K562 (cell line): ENCODE results near the gene SFPQ. TPM values are rescaled to one million over a fixed set of nuclear protein-coding genes. Genes with fewer than 3 reads are reported as not detected.

ENCODE experiments used
- DNMT1 ChIP-seq: fragments of 450-650 bp; IDR thresholded peaks from 2 replicates; pipeline ENCODE4 v1.6.1; 2016; ENCODE audit warnings: antibody characterized with exemption, mild to moderate bottlenecking
- HDAC2 ChIP-seq: fragments of 450-650 bp; IDR thresholded peaks from 2 replicates; pipeline ENCODE4 v1.6.1; 2016; ENCODE audit warnings: mild to moderate bottlenecking
- HDGF ChIP-seq: fragments of 450-650 bp; IDR thresholded peaks from 2 replicates; pipeline ENCODE4 v1.6.1; 2016
- MAZ ChIP-seq, 2 experiments: fragments of 450-650 bp in 1 of 2; sonication (generic) in 1 of 2; formaldehyde crosslinking; IDR thresholded peaks in 1 of 2; conservative IDR thresholded peaks in 1 of 2; 2 replicates each; pipeline versions ENCODE4 v1.4.0 to v1.5.0; 2020; ENCODE audit warnings: mild to moderate bottlenecking in 1 of 2, missing genetic modification reagents in 1 of 2
- NCOA2 ChIP-seq, 2 experiments: fragments of 450-650 bp; IDR thresholded peaks; 2 replicates each; pipeline ENCODE4 v1.6.1; 2018; ENCODE audit warnings: mild to moderate bottlenecking in 2 of 2, moderate library complexity in 1 of 2; ENCODE audit not compliant: partially characterized antibody in 2 of 2
- NR1H2 ChIP-seq: sonication (generic); formaldehyde crosslinking; IDR thresholded peaks from 2 replicates; pipeline ENCODE4 v1.4.0; 2020; ENCODE audit warnings: mild to moderate bottlenecking, missing genetic modification reagents
- PRPF4 ChIP-seq: fragments of 200-400 bp; formaldehyde crosslinking; IDR thresholded peaks from one replicate; pipeline ENCODE4 v1.6.1; 2017; ENCODE audit warnings: low read length, low read depth, mild to moderate bottlenecking; ENCODE audit not compliant: insufficient read depth, poor library complexity, severe bottlenecking
- SMARCA5 ChIP-seq: fragments of 450-650 bp; IDR thresholded peaks from 2 replicates; pipeline ENCODE4 v1.6.1; 2016
- TFAM ChIP-seq: fragments of 250-450 bp; sonication (Bioruptor Pico); conservative IDR thresholded peaks from 2 replicates; pipeline ENCODE4 v1.5.0; 2021; ENCODE audit warnings: mild to moderate bottlenecking, moderate library complexity
- XRCC4 ChIP-seq: IDR thresholded peaks from one replicate; pipeline ENCODE4 v1.6.1; 2011; ENCODE audit not compliant: insufficient read depth, insufficient read length; ENCODE audit errors: extremely low read depth
- YBX1 ChIP-seq: fragments of 450-650 bp; IDR thresholded peaks from 2 replicates; pipeline ENCODE4 v1.7.1; 2016; ENCODE audit warnings: mild to moderate bottlenecking
- ZNF263 ChIP-seq: sonication (generic); formaldehyde crosslinking; IDR thresholded peaks from 2 replicates; pipeline ENCODE4 v1.8.0; 2022; ENCODE audit warnings: mild to moderate bottlenecking, missing genetic modification reagents, borderline replicate concordance
- polyA plus RNA-seq, 8 experiments: library from polyadenylated mRNA; depleted of rRNA in 4 of 8; stranded (reverse) in 5 of 8; unstranded in 3 of 8; fragments of >200 nt; fragmentation: Nextera tagmentation in 2 of 8; fragmentation: Illumina TruSeq in 1 of 8; extraction: Ambion mirVana in 2 of 8; extraction: Trizol in 1 of 8; gene quantifications; 2 replicates each; pipeline versions ENCODE4 v1.2.1 to v1.2.3, GENCODE V29; 2011 to 2014; ENCODE audit warnings: inconsistent platforms in 1 of 8, missing spikeins in 1 of 8
- total RNA-seq, 7 experiments: library from RNA; depleted of rRNA in 6 of 7; stranded (reverse); fragments of >200 nt in 6 of 7; fragmentation: Illumina TruSeq in 2 of 7; extraction: Trizol in 2 of 7; gene quantifications; 2 replicates each; pipeline versions ENCODE4 v1.2.1 to v1.2.3, GENCODE V29; 2011 to 2021; ENCODE audit warnings: low replicate concordance in 1 of 7
- TF ChIP-seq, protein P1 (sequence below): fragments of 250-450 bp; sonication (Bioruptor Pico); IDR thresholded peaks from 2 replicates; pipeline ENCODE4 v1.4.0; 2020; ENCODE audit warnings: mild to moderate bottlenecking, moderate library complexity, borderline replicate concordance
- TF ChIP-seq, protein P2 (sequence below): fragments of 250-450 bp; sonication (Bioruptor Pico); IDR thresholded peaks from 2 replicates; pipeline ENCODE4 v1.8.0; 2021; ENCODE audit warnings: moderate library complexity, mild to moderate bottlenecking, inconsistent platforms
- TF ChIP-seq, protein P3 (sequence below): fragments of 250-450 bp; sonication (Bioruptor Pico); IDR thresholded peaks from 2 replicates; pipeline ENCODE4 v1.9.0; 2021; ENCODE audit warnings: mild to moderate bottlenecking
- TF ChIP-seq, protein P4 (sequence below): sonication (generic); formaldehyde crosslinking; IDR thresholded peaks from 2 replicates; pipeline ENCODE4 v1.8.1; 2022; ENCODE audit warnings: missing genetic modification reagents
- TF ChIP-seq, protein P5 (sequence below): IDR thresholded peaks from 2 replicates; pipeline ENCODE4 v1.6.1; 2011; ENCODE audit warnings: borderline replicate concordance, low read depth, mild to moderate bottlenecking, moderate library complexity, low read length; ENCODE audit not compliant: insufficient read depth, poor library complexity, severe bottlenecking
- TF ChIP-seq, protein P6 (sequence below): fragments of 250-450 bp; sonication (Bioruptor Pico); IDR thresholded peaks from 2 replicates; pipeline ENCODE4 v1.5.0; 2021
- TF ChIP-seq, protein P7 (sequence below), 3 experiments: IDR thresholded peaks in 2 of 3; conservative IDR thresholded peaks in 1 of 3; 2 replicates each; pipeline ENCODE4 v1.5.1; 2011 to 2012; ENCODE audit warnings: low read length in 3 of 3, mild to moderate bottlenecking in 3 of 3, control low read depth in 2 of 3, improper control_type of control experiment in 1 of 3, inconsistent platforms in 1 of 3, low read depth in 1 of 3, mixed read lengths in 1 of 3, moderate library complexity in 1 of 3; ENCODE audit not compliant: insufficient read depth in 2 of 3

Gene SFPQ
- total and polyA plus RNA-seq, 9 of the 15 experiments (the other 6 are each of a cell fraction or from before 2014, with no cell fraction given), result 69.7 to 562 (median 399) TPM

DNA sequence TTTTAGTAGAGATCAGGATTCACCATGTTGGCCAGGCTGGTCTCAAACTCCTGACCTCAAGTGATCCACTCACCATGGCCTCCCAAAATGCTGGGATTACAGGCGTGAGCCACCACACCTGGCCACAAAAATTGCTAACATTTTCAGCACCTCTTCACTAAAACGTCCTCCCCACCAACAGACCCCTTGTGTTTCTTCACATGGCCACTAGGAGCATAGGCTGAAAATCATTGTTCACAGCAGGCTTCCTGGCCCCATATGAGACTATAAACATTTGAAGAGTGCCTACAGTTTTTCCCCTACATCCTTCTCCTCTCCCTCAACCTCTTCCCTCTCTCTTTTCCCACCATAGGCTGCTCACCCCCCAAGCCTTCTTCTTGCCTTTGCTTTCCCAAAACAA is 28.0 kb upstream of the SFPQ start (continued):
- TF ChIP-seq DNMT1 (no peak), HDGF (0 out of 2 replicates have a peak, but pooled peaks have one; percentile 29), XRCC4 (no peak), NCOA2 (IDR thresholded peaks at IDR 0.05; ENCODE audit: partially characterized antibody in 2 of 2) (no peak), YBX1 (no peak), PRPF4 (no peak), ZNF263 (CRISPR knock-in tag) (peak; percentile 55), SMARCA5 (0 out of 2 replicates have a peak, but pooled peaks have one; percentile 28), MAZ (CRISPR knock-in tag; conservative IDR thresholded peaks at IDR 0.05 in 1 of 2, IDR thresholded peaks at IDR 0.05 in 1 of 2) (peak in 1 of 2 experiments; percentile 33; a peak in 1 of 4 replicates), TFAM (no peak), HDAC2 (0 out of 2 replicates have a peak, but pooled peaks have one; percentile 17), NR1H2 (CRISPR knock-in tag) (no peak)
- TF ChIP-seq, protein P1, sequence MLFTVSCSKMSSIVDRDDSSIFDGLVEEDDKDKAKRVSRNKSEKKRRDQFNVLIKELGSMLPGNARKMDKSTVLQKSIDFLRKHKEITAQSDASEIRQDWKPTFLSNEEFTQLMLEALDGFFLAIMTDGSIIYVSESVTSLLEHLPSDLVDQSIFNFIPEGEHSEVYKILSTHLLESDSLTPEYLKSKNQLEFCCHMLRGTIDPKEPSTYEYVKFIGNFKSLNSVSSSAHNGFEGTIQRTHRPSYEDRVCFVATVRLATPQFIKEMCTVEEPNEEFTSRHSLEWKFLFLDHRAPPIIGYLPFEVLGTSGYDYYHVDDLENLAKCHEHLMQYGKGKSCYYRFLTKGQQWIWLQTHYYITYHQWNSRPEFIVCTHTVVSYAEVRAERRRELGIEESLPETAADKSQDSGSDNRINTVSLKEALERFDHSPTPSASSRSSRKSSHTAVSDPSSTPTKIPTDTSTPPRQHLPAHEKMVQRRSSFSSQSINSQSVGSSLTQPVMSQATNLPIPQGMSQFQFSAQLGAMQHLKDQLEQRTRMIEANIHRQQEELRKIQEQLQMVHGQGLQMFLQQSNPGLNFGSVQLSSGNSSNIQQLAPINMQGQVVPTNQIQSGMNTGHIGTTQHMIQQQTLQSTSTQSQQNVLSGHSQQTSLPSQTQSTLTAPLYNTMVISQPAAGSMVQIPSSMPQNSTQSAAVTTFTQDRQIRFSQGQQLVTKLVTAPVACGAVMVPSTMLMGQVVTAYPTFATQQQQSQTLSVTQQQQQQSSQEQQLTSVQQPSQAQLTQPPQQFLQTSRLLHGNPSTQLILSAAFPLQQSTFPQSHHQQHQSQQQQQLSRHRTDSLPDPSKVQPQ (CRISPR knock-in tag), result no peak
- TF ChIP-seq, protein P2, sequence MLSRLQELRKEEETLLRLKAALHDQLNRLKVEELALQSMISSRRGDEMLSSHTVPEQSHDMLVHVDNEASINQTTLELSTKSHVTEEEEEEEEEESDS, result no peak
- TF ChIP-seq, protein P3, sequence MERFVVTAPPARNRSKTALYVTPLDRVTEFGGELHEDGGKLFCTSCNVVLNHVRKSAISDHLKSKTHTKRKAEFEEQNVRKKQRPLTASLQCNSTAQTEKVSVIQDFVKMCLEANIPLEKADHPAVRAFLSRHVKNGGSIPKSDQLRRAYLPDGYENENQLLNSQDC (CRISPR knock-in tag), result no peak
- TF ChIP-seq, protein P4, sequence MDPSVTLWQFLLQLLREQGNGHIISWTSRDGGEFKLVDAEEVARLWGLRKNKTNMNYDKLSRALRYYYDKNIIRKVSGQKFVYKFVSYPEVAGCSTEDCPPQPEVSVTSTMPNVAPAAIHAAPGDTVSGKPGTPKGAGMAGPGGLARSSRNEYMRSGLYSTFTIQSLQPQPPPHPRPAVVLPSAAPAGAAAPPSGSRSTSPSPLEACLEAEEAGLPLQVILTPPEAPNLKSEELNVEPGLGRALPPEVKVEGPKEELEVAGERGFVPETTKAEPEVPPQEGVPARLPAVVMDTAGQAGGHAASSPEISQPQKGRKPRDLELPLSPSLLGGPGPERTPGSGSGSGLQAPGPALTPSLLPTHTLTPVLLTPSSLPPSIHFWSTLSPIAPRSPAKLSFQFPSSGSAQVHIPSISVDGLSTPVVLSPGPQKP (CRISPR knock-in tag), result no peak
- TF ChIP-seq, protein P5, sequence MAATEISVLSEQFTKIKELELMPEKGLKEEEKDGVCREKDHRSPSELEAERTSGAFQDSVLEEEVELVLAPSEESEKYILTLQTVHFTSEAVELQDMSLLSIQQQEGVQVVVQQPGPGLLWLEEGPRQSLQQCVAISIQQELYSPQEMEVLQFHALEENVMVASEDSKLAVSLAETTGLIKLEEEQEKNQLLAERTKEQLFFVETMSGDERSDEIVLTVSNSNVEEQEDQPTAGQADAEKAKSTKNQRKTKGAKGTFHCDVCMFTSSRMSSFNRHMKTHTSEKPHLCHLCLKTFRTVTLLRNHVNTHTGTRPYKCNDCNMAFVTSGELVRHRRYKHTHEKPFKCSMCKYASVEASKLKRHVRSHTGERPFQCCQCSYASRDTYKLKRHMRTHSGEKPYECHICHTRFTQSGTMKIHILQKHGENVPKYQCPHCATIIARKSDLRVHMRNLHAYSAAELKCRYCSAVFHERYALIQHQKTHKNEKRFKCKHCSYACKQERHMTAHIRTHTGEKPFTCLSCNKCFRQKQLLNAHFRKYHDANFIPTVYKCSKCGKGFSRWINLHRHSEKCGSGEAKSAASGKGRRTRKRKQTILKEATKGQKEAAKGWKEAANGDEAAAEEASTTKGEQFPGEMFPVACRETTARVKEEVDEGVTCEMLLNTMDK, result peak; percentile 13
- TF ChIP-seq, protein P6, sequence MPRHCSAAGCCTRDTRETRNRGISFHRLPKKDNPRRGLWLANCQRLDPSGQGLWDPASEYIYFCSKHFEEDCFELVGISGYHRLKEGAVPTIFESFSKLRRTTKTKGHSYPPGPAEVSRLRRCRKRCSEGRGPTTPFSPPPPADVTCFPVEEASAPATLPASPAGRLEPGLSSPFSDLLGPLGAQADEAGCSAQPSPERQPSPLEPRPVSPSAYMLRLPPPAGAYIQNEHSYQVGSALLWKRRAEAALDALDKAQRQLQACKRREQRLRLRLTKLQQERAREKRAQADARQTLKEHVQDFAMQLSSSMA (CRISPR knock-in tag), result no peak
- TF ChIP-seq, protein P7, sequence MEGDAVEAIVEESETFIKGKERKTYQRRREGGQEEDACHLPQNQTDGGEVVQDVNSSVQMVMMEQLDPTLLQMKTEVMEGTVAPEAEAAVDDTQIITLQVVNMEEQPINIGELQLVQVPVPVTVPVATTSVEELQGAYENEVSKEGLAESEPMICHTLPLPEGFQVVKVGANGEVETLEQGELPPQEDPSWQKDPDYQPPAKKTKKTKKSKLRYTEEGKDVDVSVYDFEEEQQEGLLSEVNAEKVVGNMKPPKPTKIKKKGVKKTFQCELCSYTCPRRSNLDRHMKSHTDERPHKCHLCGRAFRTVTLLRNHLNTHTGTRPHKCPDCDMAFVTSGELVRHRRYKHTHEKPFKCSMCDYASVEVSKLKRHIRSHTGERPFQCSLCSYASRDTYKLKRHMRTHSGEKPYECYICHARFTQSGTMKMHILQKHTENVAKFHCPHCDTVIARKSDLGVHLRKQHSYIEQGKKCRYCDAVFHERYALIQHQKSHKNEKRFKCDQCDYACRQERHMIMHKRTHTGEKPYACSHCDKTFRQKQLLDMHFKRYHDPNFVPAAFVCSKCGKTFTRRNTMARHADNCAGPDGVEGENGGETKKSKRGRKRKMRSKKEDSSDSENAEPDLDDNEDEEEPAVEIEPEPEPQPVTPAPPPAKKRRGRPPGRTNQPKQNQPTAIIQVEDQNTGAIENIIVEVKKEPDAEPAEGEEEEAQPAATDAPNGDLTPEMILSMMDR (IDR thresholded peaks at IDR 0.05 in 2 of 3, conservative IDR thresholded peaks at IDR 0.05 in 1 of 3; ENCODE audit: insufficient read depth in 2 of 3, low read depth in 1 of 3, low read length in 3 of 3), result peak; percentile 61 to 70 (median 66)
